Measurements from ENCODE around the gene ENG. TPM values are rescaled to one million over a fixed set of nuclear protein-coding genes. Genes with fewer than 3 reads are reported as not detected.
A peak's percentile ranks its signal among the peaks of the same experiment; 100 is the strongest.
"Not testable (repeated sequence)": the region's sequence is repeated elsewhere in the genome, so short reads cannot be mapped to it uniquely, and the experiment has no call there.

Gene ENG
- total RNA-seq, result 14.3 TPM

GRCh38 chr9:127854184-127854806, at the start of gene ENG:
Gene ENG (minus strand): TSS chr9:127854658. CDS start chr9:127854355, 303 bp downstream.
- ATAC-seq, result peak; percentile 71

GRCh38 chr9:127903557-127904475, 49.4 kb upstream of the ENG start:
- ATAC-seq, result peak; percentile 43

GRCh38 chr9:127899128-127899943, 44.9 kb upstream of the ENG start, which contains the start of gene ST6GALNAC6:
Gene ST6GALNAC6 (minus strand): TSS chr9:127899603. CDS start chr9:127897981, 1,622 bp downstream.
- ATAC-seq, result peak; percentile 83

GRCh38 chr9:127898433-127899127, 44.1 kb upstream of the ENG start:
- peak; percentile 38 for ATAC-seq

GRCh38 chr9:127897193-127897692, 42.8 kb upstream of the ENG start:
- ATAC-seq, result peak; percentile 16

GRCh38 chr9:127896395-127897192, 42.1 kb upstream of the ENG start:
- no peak for ATAC-seq

- no peak for ATAC-seq
These were observed 41.4 kb upstream of the ENG start for GRCh38 chr9:127895811-127896210.

GRCh38 chr9:127893392-127893791, 38.9 kb upstream of the ENG start:
- no peak for ATAC-seq

GRCh38 chr9:127892831-127893230, 38.4 kb upstream of the ENG start:
- no peak for ATAC-seq

GRCh38 chr9:127890053-127890452, 35.6 kb upstream of the ENG start:
- ATAC-seq, result no peak

- ATAC-seq, result peak; percentile 24
These were observed 33.3 kb upstream of the ENG start for GRCh38 chr9:127887792-127888191.

GRCh38 chr9:127886401-127886972, 32.0 kb upstream of the ENG start:
- no peak for ATAC-seq

- no peak for ATAC-seq
These were observed 31.2 kb upstream of the ENG start for GRCh38 chr9:127885508-127886281.

GRCh38 chr9:127884976-127885490, 30.6 kb upstream of the ENG start:
- no peak for ATAC-seq

- peak; percentile 5 for ATAC-seq
These were observed 30.0 kb upstream of the ENG start for GRCh38 chr9:127884427-127884911.

- no peak for ATAC-seq
These were observed 29.5 kb upstream of the ENG start for GRCh38 chr9:127883959-127884358.

GRCh38 chr9:127881715-127882114, 27.3 kb upstream of the ENG start:
- not testable (repeated sequence) for ATAC-seq

GRCh38 chr9:127880143-127880542, 25.7 kb upstream of the ENG start:
- ATAC-seq, result no peak

GRCh38 chr9:127878652-127879390, 24.4 kb upstream of the ENG start:
- no peak for ATAC-seq
